ENCODE results near the gene GTF3C6.

Gene GTF3C6

DNA sequence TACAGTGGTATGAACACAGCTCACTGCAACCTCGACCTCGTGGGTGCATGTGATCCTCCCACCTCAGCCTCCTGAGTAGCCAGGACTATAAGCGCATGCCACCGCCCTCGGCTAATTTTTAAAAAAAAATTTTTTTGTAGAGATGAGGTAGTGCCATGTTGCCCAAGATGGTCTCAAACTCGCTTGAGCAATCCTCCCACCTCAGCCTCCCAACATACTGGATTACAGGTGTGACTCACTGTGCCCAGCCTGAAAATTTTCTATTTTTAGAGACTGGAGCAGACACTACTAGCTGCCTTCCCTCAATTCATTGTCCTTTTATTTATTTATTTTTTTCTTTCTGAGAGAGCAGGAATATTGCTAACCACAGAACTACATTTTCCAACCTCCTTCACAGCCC, 20.3 kb upstream of the GTF3C6 start:
- TF ChIP-seq, protein P1, sequence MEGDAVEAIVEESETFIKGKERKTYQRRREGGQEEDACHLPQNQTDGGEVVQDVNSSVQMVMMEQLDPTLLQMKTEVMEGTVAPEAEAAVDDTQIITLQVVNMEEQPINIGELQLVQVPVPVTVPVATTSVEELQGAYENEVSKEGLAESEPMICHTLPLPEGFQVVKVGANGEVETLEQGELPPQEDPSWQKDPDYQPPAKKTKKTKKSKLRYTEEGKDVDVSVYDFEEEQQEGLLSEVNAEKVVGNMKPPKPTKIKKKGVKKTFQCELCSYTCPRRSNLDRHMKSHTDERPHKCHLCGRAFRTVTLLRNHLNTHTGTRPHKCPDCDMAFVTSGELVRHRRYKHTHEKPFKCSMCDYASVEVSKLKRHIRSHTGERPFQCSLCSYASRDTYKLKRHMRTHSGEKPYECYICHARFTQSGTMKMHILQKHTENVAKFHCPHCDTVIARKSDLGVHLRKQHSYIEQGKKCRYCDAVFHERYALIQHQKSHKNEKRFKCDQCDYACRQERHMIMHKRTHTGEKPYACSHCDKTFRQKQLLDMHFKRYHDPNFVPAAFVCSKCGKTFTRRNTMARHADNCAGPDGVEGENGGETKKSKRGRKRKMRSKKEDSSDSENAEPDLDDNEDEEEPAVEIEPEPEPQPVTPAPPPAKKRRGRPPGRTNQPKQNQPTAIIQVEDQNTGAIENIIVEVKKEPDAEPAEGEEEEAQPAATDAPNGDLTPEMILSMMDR (IDR thresholded peaks at IDR 0.05; ENCODE audit: insufficient read depth, low read length, poor library complexity, severe bottlenecking): no peak
- DNase-seq (ENCODE audit: extremely low read depth, insufficient read length): no peak
- no peaks in the 10 kb centered on the region for H3K36me3 ChIP-seq (ENCODE audit: control insufficient read depth, insufficient read depth, low read length)
- H3K27me3 ChIP-seq (replicated peaks; ENCODE audit: control insufficient read depth, insufficient read depth, low read length): no peaks in the 10 kb centered on the region
- no peak overlapping the region for H3K4me3 ChIP-seq (replicated peaks; ENCODE audit: low read depth, low read length)

- TF ChIP-seq, protein P1 (IDR thresholded peaks at IDR 0.05; ENCODE audit: insufficient read depth, low read length, poor library complexity, severe bottlenecking): no peak
- no peak for DNase-seq (ENCODE audit: extremely low read depth, insufficient read length)
- Histone ChIP-seq H3K4me3 (replicated peaks; ENCODE audit: low read depth, low read length) (no peak overlapping the region), H3K27me3 (replicated peaks; ENCODE audit: control insufficient read depth, insufficient read depth, low read length) (no peaks in the 10 kb centered on the region), H3K36me3 (ENCODE audit: control insufficient read depth, insufficient read depth, low read length) (no peaks in the 10 kb centered on the region)
Observed at GRCh38 chr6:110939429-110940200, 18.9 kb upstream of the GTF3C6 start.

- H3K27me3 ChIP-seq (replicated peaks; ENCODE audit: control insufficient read depth, insufficient read depth, low read length): no peaks in the 10 kb centered on the region
- DNase-seq (ENCODE audit: extremely low read depth, insufficient read length): peak; percentile 80
Observed at GRCh38 chr6:110944681-110945151, 13.8 kb upstream of the GTF3C6 start.

DNA sequence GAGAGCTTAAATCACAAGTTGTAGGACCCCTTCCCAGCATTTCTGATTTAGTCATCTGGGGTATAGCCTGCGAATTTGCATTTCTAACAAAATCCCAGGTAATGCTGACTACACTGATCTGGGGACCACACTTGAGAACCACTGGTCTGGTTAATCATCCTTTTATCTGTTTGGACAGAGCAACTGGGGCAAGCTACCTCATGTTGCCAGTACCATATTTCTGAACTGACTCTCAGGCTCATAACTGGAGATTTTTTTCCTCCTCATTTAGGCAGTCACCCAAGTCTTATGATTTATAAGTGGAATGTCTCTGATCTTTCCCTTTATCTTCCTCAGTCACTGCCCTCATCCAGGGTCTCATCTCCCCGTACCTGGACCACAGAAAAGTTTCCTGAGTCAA, 12.0 kb upstream of the GTF3C6 start:
- H3K4me3 ChIP-seq (replicated peaks; ENCODE audit: low read depth, low read length): no peak overlapping the region
- no peak for DNase-seq (ENCODE audit: extremely low read depth, insufficient read length)
- TF ChIP-seq, protein P1 (IDR thresholded peaks at IDR 0.05; ENCODE audit: insufficient read depth, low read length, poor library complexity, severe bottlenecking): no peak
- H3K36me3 ChIP-seq (ENCODE audit: control insufficient read depth, insufficient read depth, low read length): no peaks in the 10 kb centered on the region
- H3K27me3 ChIP-seq (replicated peaks; ENCODE audit: control insufficient read depth, insufficient read depth, low read length): no peaks in the 10 kb centered on the region

More at GRCh38 chr6:110944681-110945151, 13.8 kb upstream of the GTF3C6 start:
- Histone ChIP-seq H3K4me3 (replicated peaks; ENCODE audit: low read depth, low read length) (no peak overlapping the region), H3K36me3 (ENCODE audit: control insufficient read depth, insufficient read depth, low read length) (no peaks in the 10 kb centered on the region)
- TF ChIP-seq, protein P1 (IDR thresholded peaks at IDR 0.05; ENCODE audit: insufficient read depth, low read length, poor library complexity, severe bottlenecking): no peak

GRCh38 chr6:110949679-110950285, 8.7 kb upstream of the GTF3C6 start:
- no peak for DNase-seq (ENCODE audit: extremely low read depth, insufficient read length)
- TF ChIP-seq, protein P1 (IDR thresholded peaks at IDR 0.05; ENCODE audit: insufficient read depth, low read length, poor library complexity, severe bottlenecking): peak; percentile 47
- no peaks in the 10 kb centered on the region for H3K27me3 ChIP-seq (replicated peaks; ENCODE audit: control insufficient read depth, insufficient read depth, low read length)

More at GRCh38 chr6:110949679-110950285, 8.7 kb upstream of the GTF3C6 start:
- Histone ChIP-seq H3K36me3 (ENCODE audit: control insufficient read depth, insufficient read depth, low read length) (no peaks in the 10 kb centered on the region), H3K4me3 (replicated peaks; ENCODE audit: low read depth, low read length) (no peak overlapping the region)

Data from GM06990 (cell line).